ENCODE results near the gene PTPRD. TPM values are rescaled to one million over a fixed set of nuclear protein-coding genes. Genes with fewer than 3 reads are reported as not detected.

PTPRD gene
- total RNA-seq, 4 donors from 2014 or later, result 0.72 to 8.0 (median 3.0) TPM

DNA sequence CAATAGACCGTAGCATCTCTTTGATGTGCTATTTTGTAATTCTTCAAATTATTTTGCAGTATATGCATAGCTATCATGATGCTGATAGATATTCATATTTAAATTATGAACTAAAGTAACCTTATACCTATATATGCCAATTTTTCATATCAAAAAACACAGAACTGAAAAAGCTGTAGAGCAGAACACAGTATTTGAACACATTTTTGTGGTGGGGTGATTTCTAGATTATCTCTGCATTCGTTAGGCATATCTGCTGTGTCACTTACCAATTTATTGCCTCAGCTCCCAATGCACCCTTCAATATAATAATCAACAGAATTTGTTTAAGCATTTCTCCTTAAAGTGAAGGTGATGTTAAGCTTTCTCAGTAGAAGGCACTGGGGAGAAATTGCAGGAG lies 998.2 kb downstream of the PTPRD start:
- TF ChIP-seq, protein P1, sequence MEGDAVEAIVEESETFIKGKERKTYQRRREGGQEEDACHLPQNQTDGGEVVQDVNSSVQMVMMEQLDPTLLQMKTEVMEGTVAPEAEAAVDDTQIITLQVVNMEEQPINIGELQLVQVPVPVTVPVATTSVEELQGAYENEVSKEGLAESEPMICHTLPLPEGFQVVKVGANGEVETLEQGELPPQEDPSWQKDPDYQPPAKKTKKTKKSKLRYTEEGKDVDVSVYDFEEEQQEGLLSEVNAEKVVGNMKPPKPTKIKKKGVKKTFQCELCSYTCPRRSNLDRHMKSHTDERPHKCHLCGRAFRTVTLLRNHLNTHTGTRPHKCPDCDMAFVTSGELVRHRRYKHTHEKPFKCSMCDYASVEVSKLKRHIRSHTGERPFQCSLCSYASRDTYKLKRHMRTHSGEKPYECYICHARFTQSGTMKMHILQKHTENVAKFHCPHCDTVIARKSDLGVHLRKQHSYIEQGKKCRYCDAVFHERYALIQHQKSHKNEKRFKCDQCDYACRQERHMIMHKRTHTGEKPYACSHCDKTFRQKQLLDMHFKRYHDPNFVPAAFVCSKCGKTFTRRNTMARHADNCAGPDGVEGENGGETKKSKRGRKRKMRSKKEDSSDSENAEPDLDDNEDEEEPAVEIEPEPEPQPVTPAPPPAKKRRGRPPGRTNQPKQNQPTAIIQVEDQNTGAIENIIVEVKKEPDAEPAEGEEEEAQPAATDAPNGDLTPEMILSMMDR (IDR thresholded peaks at IDR 0.05), result no peak
- no peak for TF ChIP-seq POLR2A (IDR thresholded peaks at IDR 0.05)
- WGBS, 2 donors, result 66 to 76% methylated on average over 2 of the region's 2 CpGs
- intact Hi-C loops (cut with DNase I; ENCODE audit: low total_unique reads), result no loop called here
- no peak for DNase-seq (ENCODE audit: low spot score in 2 of 2)
- H3K4me3 ChIP-seq (ENCODE audit: low read depth, poor library complexity, severe bottlenecking), result no peak overlapping the region

DNA sequence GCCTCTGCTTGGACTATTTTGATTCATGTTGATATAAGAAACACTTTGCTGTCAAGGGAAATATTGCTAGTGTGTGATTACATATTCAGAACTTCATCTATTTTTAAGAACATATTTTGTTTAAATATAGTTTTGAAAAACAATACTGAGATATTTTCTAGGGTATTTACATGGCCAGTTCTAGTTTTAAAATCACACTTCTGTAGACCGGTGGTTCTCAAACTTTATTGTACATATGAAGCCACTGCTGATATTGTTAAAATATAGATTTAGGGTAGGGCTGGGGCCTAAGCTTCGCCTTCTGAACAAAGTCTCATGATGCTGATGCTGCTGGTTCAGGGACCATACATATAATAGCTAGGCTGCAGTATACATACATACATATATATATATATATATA lies 1000.0 kb downstream of the PTPRD start:
- no peak for DNase-seq (ENCODE audit: low spot score in 2 of 2)
- TF ChIP-seq, protein P1 (IDR thresholded peaks at IDR 0.05), result no peak
- no peak for TF ChIP-seq POLR2A (IDR thresholded peaks at IDR 0.05)
- 90 to 92% methylated on average over 2 of the region's 2 CpGs for WGBS, 2 donors
- intact Hi-C loops (cut with DNase I; ENCODE audit: low total_unique reads), result no loop called here
- no peak overlapping the region for H3K4me3 ChIP-seq (ENCODE audit: low read depth, poor library complexity, severe bottlenecking)

DNA sequence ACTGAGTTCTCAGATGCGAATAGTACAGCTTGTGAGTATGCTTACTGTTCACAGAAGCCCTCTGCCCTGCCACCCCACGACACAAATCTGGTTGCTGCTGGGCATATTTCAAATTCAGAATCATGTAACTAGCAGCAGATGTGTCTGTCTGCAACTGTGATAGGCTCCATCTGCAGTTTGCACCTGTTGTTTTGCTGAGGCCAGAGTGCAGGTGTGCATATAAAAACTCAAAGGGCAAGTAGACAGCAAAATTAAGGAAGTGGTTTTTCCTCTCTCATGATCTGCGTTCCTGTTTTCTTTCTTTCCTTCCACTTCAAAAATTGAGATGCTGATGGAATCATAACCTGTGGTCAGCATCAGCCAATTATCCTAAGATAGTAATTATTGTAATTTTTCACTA lies 1000.5 kb downstream of the PTPRD start:
- no peak overlapping the region for H3K4me3 ChIP-seq (ENCODE audit: low read depth, poor library complexity, severe bottlenecking)
- TF ChIP-seq POLR2A (IDR thresholded peaks at IDR 0.05), result no peak
- TF ChIP-seq, protein P1 (IDR thresholded peaks at IDR 0.05), result no peak
- WGBS, 2 donors, result 32 to 39% methylated on average over 3 of the region's 3 CpGs
- peak in 1 of 2 donors; percentile 49 for DNase-seq (ENCODE audit: low spot score in 2 of 2)
- intact Hi-C loops (cut with DNase I; ENCODE audit: low total_unique reads), result no loop called here

DNA sequence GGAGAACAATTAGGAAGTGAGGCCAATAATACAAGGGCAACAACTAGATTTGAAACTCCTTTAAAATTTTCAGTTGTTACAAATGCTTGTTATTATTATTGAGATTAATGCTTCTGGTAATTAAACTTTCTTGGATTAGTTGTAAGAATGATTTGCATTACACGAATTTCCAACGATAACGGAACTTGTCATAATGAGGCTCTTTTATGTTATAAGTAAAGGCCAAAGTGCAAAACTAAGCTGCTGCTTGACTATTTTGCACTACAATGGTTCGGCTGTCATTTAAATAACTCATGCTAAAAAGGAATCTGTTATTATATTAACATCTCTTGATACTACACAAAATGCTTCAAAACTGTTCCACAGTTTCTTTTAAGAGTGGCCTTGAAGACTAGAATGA lies 1007.1 kb downstream of the PTPRD start:
- no peak for TF ChIP-seq POLR2A (IDR thresholded peaks at IDR 0.05)
- TF ChIP-seq, protein P1 (IDR thresholded peaks at IDR 0.05), result no peak
- intact Hi-C loops (cut with DNase I; ENCODE audit: low total_unique reads), result no loop called here
- DNase-seq (ENCODE audit: low spot score in 2 of 2), result no peak
- WGBS, 2 donors, result 82% methylated on average over 4 of the region's 4 CpGs
- H3K4me3 ChIP-seq (ENCODE audit: low read depth, poor library complexity, severe bottlenecking), result no peak overlapping the region

DNA sequence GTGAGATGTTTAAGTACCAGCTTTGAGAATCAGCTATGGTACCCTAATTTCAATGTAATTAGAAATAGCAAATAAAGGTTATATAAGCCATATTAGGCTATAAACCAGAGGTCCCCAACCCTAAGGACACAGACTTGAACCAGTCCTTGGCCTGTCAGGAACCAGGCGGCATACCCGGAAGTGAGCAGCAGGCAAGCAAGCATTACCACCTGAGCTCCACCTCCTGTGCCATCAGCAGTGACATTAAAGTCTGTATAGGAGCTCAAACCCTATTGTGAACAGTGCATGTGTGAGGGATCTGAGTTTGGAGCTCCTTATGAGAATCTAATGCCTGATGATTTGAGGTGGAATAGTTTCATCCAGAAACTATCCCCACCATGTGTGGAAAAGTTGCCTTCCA lies 1009.5 kb downstream of the PTPRD start:
- 83 to 85% methylated on average over 2 of the region's 2 CpGs for WGBS, 2 donors
- DNase-seq (ENCODE audit: low spot score in 2 of 2), result peak in 1 of 2 donors; percentile 31
- TF ChIP-seq POLR2A (IDR thresholded peaks at IDR 0.05), result no peak
- TF ChIP-seq, protein P1 (IDR thresholded peaks at IDR 0.05), result no peak
- intact Hi-C loops (cut with DNase I; ENCODE audit: low total_unique reads), result no loop called here
- no peak overlapping the region for H3K4me3 ChIP-seq (ENCODE audit: low read depth, poor library complexity, severe bottlenecking)

DNA sequence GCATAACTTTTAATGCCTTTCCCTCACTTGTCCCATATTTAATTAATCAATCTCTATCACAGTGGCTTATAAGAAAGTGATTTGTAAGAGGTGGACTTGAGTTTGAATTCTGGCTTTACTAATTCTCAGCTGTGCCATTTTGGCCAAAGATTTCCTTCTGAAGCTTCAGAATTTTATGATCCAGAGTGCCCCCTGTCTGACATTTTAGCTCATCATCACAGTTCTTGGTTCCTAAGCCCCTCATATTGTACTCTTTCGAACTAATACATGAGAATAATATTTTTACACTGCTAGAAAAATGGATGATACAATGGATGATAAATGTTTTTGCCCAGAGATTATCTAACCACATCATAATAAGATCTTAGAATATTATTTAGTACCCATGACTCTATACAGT lies 1014.1 kb downstream of the PTPRD start:
- DNase-seq (ENCODE audit: low spot score in 2 of 2), result no peak
- no peak overlapping the region for H3K4me3 ChIP-seq (ENCODE audit: low read depth, poor library complexity, severe bottlenecking)
- WGBS, 2 donors, result 69 to 77% methylated on average over 1 of the region's 1 CpG
- TF ChIP-seq, protein P1 (IDR thresholded peaks at IDR 0.05), result no peak
- TF ChIP-seq POLR2A (IDR thresholded peaks at IDR 0.05), result no peak
- intact Hi-C loops (cut with DNase I; ENCODE audit: low total_unique reads), result no loop called here
